GM23248 (cell line): Measurements from ENCODE around the gene ANKUB1.

Source experiments
- EZH2 ChIP-seq: fragments of 200-600 bp; sonication (generic); IDR thresholded peaks from 2 replicates; pipeline ENCODE4 v1.6.1; 2018; ENCODE audit warnings: antibody characterized with exemption, mild to moderate bottlenecking; ENCODE audit not compliant: insufficient read depth, poor library complexity, severe bottlenecking
- EZH2phosphoT487 ChIP-seq: fragments of 200-600 bp; sonication (generic); IDR thresholded peaks from 2 replicates; pipeline ENCODE4 v1.6.1; 2018; ENCODE audit warnings: antibody characterized with exemption, moderate library complexity, mild to moderate bottlenecking, low read depth; ENCODE audit not compliant: insufficient read depth

- no peak for TF ChIP-seq EZH2phosphoT487
- TF ChIP-seq EZH2: no peak
These were observed 3.7 kb upstream of the ANKUB1 start for GRCh38 chr3:149796026-149796425.
